Neural cell (in vitro differentiated cells): ENCODE results near the gene GSK3B.

Source experiments
- CTCF ChIP-seq: fragments of 450-650 bp; IDR thresholded peaks from 2 replicates; pipeline ENCODE4 v1.5.1; 2014; ENCODE audit warnings: antibody characterized with exemption, mild to moderate bottlenecking, moderate library complexity; ENCODE audit not compliant: poor library complexity, severe bottlenecking
- EZH2 ChIP-seq: fragments of 200-600, 300-800 bp; shearing (Covaris generic), sonication (generic); IDR thresholded peaks from 2 replicates; pipeline ENCODE4 v1.6.1; 2014; ENCODE audit warnings: antibody characterized with exemption, low read length, borderline replicate concordance, mild to moderate bottlenecking; ENCODE audit not compliant: insufficient read depth, poor library complexity, severe bottlenecking
- MXI1 ChIP-seq: fragments of 450-650 bp; conservative IDR thresholded peaks from 2 replicates; pipeline ENCODE4 v1.6.1; 2014; ENCODE audit warnings: antibody characterized with exemption, mild to moderate bottlenecking; ENCODE audit not compliant: poor library complexity, severe bottlenecking
- POLR2AphosphoS5 ChIP-seq: IDR thresholded peaks from 2 replicates; pipeline ENCODE4 v1.6.1; 2012
- SMC3 ChIP-seq: fragments of 450-650 bp; conservative IDR thresholded peaks from 2 replicates; pipeline ENCODE4 v1.6.1; 2014; ENCODE audit warnings: antibody characterized with exemption, mild to moderate bottlenecking, moderate library complexity; ENCODE audit not compliant: poor library complexity
- TAF1 ChIP-seq: IDR thresholded peaks from 2 replicates; pipeline ENCODE4 v1.6.1; 2012; ENCODE audit warnings: low read depth

GRCh38 chr3:120088622-120089021, 5.6 kb downstream of the GSK3B start:
- no peak for TF ChIP-seq CTCF
- no peak for TF ChIP-seq POLR2AphosphoS5
- no peak for TF ChIP-seq EZH2
- no peak for TF ChIP-seq SMC3
- TF ChIP-seq TAF1: no peak
- no peak for TF ChIP-seq MXI1
